MM.1S (cell line): ENCODE data around the gene METTL21C.

Source experiments
- CTCF ChIP-seq: fragments of 300-600 bp; sonication (generic); IDR thresholded peaks from 2 replicates; pipeline ENCODE4 v1.5.1; 2016; ENCODE audit warnings: antibody characterized with exemption, low read length, mixed read lengths
- EZH2 ChIP-seq: fragments of 300-600 bp; sonication (generic); optimal IDR thresholded peaks from 2 replicates; pipeline ENCODE3; 2017; ENCODE audit warnings: low read depth, mild to moderate bottlenecking, antibody characterized with exemption, low read length, mixed read lengths

- no peak for TF ChIP-seq CTCF
- TF ChIP-seq EZH2 = no peak
These were observed 6.4 kb downstream of the METTL21C start for GRCh38 chr13:102688306-102688973.
